ELF-1 (cell line): Measurements from ENCODE around the gene ARHGAP18.

Source experiments
- DNase-seq: peaks from one replicate; pipeline ENCODE4 v3.0.0-alpha.2; 2016; ENCODE audit warnings: low read depth, low spot score

Gene ARHGAP18

GRCh38 chr6:129725341-129725740 lies 15.4 kb upstream of the ARHGAP18 start:
- no peak for DNase-seq

- DNase-seq: no peak
These were observed 9.7 kb upstream of the ARHGAP18 start for GRCh38 chr6:129719692-129720091.

DNA sequence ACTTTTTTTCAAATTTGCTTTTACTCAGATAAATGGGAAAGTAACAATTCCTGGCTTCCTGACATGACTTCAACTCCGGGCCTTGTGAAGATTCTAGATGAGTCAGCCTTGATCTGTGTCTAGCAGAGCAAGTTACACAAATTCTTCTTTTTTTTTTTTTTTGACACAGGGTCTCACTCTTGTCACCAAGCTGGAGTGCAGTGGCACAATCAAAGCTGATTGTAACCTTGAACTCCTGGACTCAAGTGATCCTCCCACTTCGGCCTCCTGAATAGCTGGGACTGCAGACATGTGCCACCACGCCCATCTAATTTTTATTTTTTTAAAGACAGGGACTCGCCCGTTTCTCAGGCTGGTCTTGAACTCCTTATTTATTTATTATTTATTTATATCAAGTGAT lies 7.3 kb upstream of the ARHGAP18 start:
- DNase-seq: no peak

- no peak for DNase-seq
These were observed 3.9 kb upstream of the ARHGAP18 start for GRCh38 chr6:129713806-129714333.

DNA sequence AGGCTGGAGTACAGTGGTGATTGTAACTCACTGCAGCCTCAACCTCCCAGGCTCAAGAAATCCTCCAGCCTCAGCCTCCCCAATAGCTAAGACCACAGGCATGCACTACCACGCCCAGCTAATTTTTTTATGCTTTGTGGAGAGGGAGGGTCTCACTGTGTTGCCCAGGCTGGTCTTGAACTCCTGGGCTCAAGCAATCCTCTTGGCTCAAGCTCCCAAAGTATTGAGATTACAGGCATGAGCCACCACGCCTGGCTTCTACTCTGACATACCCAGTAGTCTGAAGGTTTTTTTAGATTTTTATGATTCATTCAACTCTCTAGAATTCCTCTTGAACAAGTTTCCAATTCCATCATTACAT lies 1.3 kb upstream of the ARHGAP18 start:
- DNase-seq: no peak

- DNase-seq: no peak
These were observed 683 bp upstream of the ARHGAP18 start for GRCh38 chr6:129710450-129711270.

GRCh38 chr6:129709196-129709768 lies 695 bp downstream of the ARHGAP18 start:
- DNase-seq: no peak

DNA sequence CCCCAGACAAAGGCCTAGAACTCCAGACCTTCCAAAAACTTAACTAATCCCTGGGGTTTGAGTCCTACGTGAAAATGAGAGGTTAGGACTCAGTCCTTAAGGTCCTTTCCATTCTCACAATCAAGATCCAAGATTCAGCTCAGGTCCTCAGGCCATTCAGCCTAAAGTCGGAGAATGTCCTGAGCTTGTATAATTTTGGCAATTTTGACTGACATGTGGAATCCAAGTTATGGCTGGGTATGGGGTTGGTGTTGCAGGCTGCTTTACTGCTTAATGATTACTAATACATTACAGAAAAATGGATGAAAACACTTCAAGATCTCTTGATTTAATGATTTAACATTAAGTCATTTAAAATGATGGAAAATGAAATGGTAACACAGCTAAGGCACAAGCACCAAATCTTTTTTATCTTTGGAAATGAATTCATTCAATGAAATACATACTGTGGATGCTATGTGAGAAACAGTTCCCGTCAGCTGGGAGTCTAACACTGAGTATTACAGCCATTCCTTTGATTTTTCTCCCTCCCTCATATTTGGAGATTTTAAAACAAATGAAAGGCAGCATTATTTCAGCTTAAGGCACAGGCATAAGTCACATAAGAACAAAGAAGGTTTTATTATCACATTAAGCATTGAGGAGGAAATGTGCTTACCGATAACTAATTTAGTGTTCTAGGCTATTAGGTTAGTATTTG lies 1.3 kb downstream of the ARHGAP18 start:
- no peak for DNase-seq

DNA sequence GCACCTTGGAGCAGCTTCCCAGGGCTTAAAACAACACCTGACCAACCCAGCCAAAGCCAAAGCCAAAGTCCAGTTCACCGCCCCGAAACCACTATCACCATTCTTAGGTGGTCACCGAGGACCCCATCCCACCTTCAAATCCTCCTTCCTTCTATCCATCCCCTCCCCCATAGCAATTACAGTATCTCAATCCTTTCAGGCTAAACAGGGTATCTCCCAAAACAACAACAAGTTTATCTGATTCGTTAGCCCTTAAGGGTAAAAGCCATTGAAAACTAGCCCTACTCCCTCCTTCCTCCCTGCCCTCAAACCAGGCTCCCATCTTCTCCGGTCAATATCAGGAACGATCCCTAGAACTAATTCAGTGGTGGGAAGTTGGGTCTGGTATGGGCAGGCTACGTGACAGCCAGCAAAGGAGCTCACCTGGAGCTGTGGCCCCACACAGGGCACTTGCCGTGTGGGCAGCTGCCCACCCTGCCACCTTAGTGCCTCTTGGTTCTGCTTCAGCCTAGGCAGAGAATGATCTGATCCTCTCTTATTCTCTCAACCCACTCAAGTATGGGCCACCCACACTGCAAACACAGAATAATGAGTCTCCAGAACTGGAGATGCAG lies 2.0 kb downstream of the ARHGAP18 start:
- no peak for DNase-seq

GRCh38 chr6:129707028-129707427 lies 2.9 kb downstream of the ARHGAP18 start:
- no peak for DNase-seq

- DNase-seq: no peak
These were observed 4.8 kb downstream of the ARHGAP18 start for GRCh38 chr6:129705212-129705611.

GRCh38 chr6:129704708-129705107 lies 5.3 kb downstream of the ARHGAP18 start:
- no peak for DNase-seq

DNA sequence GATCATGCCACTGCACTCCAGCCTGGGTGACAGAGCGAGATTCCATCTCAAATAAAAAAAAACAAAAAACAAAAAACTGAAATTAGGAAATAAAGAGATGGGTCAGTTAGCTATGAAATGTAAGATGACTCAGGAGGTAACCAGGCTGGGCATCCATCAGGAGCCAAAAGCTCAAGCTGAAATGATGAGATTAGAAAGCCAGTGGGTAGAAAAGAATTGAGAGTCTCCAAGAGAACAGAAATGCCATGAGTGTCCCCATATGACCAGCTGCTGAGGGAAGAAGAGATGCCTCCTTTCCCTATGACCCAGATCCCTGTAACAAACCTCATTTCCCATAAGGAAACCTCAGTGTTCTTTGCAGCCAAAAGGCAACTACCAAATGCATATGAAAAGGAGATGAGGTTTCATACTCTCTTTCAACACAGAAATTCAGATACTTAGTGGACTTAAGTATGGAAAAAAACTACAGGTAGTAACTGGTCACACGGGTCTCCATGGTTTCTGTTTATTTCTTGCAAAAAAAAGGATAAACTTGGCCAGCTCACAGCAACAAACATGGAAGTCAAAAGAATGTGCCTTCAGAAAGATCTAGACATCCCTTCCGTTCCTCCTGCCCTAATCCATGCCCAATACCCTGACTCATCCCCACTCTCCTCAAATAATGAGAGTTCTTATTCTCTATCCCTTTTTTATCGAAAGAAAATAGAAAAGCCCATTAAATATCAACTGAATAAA lies 8.1 kb downstream of the ARHGAP18 start:
- DNase-seq: no peak

- DNase-seq: no peak
These were observed 9.3 kb downstream of the ARHGAP18 start for GRCh38 chr6:129700666-129701065.

GRCh38 chr6:129699659-129700058 lies 10.3 kb downstream of the ARHGAP18 start:
- DNase-seq: no peak

DNA sequence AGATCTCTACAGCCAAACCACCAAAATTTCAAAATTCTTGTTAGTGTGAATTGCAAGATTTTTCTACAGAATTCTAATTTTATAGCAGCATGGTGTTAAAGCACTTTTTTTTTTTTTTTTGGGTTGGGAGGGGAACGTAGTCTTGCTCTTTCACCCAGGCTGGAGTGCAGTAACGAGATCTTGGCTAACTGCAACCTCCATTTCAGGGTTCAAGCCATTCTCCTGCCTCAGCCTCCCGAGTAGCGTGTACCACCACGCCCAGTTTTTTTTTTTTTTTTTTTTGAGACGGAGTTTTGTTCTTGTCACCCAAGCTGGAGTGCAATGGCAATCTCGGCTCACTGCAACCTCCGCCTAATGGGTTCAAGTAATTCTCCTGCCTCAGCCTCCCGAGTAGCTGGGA lies 11.5 kb downstream of the ARHGAP18 start:
- DNase-seq: no peak

DNA sequence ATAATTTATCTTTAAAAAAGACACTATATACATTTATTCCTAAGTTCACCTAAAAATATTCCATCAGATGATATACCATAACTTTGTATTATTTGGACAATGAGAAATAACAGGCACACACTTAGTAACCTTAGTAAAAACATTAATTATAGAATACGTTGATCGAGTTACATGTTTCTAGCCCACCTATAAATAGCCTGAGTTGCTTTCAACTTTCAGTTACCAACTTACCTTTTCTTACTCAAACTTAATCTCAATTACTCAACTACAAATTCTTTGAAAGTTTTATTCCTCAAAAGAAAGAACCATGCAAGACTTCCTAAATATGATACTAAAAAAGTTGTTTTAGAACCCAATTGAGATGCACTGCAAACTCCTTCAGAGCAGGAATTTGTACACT lies 12.2 kb downstream of the ARHGAP18 start:
- DNase-seq: no peak

DNA sequence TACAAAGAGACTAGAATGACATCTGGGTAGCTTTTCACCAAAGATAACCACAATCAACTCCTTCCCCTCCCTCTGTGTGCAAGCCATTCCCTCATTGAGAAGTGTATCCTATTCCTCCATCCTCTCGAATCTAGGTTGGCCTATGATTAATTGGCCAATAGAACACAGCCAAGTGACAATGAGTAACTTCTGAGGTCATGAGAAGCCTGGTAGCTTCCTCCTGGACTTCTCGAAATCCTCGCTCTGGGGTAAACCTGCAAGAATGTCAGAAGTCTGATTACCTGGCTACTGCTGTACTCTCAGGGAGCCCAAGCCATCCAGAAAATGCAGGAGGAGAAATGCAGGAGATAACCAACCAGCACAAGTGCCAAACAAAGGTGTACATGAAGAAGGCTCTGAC lies 13.1 kb downstream of the ARHGAP18 start:
- no peak for DNase-seq

DNA sequence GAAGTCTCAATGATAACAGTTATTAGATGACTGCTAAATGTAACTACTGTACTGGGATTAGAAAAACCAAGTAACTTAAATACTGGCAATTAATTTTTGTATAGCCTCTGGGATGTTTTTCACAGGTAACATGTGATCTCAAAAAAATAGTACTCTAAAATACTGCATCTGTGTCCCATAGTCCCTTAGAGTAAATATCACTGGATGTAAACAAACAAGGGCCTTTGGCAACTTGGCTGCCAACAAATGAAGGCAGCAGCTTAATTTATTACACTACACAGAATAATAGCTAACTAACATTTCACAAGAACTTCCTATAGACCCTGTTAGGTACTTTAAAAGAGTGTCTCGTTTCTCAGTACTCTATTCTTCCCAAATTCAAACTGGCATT lies 14.0 kb downstream of the ARHGAP18 start:
- no peak for DNase-seq

DNA sequence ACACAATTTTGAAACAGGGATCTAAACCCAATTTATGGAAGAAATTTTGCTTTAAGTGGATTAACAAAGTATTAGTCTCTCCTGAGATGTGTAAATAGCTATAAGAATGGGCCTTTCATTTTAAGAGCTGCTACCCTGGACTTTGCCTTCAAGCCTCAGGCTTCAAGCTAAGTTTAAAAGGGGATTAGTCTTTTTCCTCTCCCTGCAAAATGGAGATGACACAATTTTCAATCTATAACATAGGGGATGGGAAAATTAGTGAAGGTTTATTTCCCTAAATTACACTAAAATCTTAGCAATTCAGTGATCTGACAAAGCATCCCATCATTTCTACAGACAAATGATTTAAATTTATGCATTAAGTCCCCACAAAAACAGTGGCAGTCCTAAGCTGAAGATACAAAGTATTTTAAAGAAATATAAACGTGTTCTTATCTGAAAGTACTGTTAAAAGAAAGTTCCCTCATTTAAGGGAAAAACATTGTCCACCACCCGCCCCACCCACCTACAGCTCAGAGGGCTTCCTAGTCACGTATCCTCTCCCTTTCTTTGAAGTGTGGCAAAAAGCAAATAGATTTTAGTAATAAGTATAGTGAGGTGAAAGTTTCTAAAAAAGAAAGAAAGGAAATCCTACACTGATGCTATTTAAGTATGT lies 14.5 kb downstream of the ARHGAP18 start:
- no peak for DNase-seq

- DNase-seq: no peak
These were observed 15.9 kb downstream of the ARHGAP18 start for GRCh38 chr6:129694036-129694435.
